Neural cell (in vitro differentiated cells): ENCODE data around the gene NFIB. TPM values are rescaled to one million over a fixed set of nuclear protein-coding genes. Genes with fewer than 3 reads are reported as not detected.

ENCODE experiments used
- H2AFZ ChIP-seq: fragments of 200-600, 300-800 bp; sonication (generic), shearing (Covaris generic); 2 replicates; pipeline ENCODE4 v1.6.0; 2014; ENCODE audit warnings: low read depth, mild to moderate bottlenecking, antibody characterized with exemption, low read length, moderate library complexity
- H3F3A ChIP-seq: fragments of 200-600 bp; shearing (Covaris generic); 2 replicates; pipeline ENCODE4 v1.6.1; 2016; ENCODE audit warnings: mild to moderate bottlenecking, moderate library complexity, mixed read lengths, antibody characterized with exemption, low read length; ENCODE audit not compliant: insufficient read depth, poor library complexity, severe bottlenecking
- H3K27ac ChIP-seq: fragments of 200-600, 300-800 bp; sonication (generic), shearing (Covaris generic); 2 replicates; pipeline ENCODE4 v1.5.1; 2014; ENCODE audit warnings: mild to moderate bottlenecking, low read length, moderate library complexity
- H3K27me3 ChIP-seq: fragments of 300-800, 200-600 bp; sonication (generic), shearing (Covaris generic); 2 replicates; pipeline ENCODE4 v1.6.0; 2014; ENCODE audit warnings: mild to moderate bottlenecking, low read depth, low read length, moderate library complexity; ENCODE audit not compliant: insufficient read depth
- H3K36me3 ChIP-seq: fragments of 300-800, 200-600 bp; sonication (generic), shearing (Covaris generic); 2 replicates; pipeline ENCODE4 v1.5.1; 2014; ENCODE audit warnings: mild to moderate bottlenecking, antibody characterized with exemption, low read length, moderate library complexity; ENCODE audit not compliant: insufficient read depth
- H3K4me2 ChIP-seq: fragments of 300-800, 200-600 bp; sonication (generic), shearing (Covaris generic); 2 replicates; pipeline ENCODE4 v1.6.0; 2014; ENCODE audit warnings: mild to moderate bottlenecking, low read length
- H3K4me3 ChIP-seq: fragments of 300-800, 200-600 bp; sonication (generic), shearing (Covaris generic); 2 replicates; pipeline ENCODE4 v1.5.1; 2014; ENCODE audit warnings: mild to moderate bottlenecking, low read length, moderate library complexity
- H3K79me2 ChIP-seq: fragments of 200-600 bp; shearing (Covaris generic); replicated peaks from 2 replicates; pipeline ENCODE4 v1.6.0; 2014; ENCODE audit warnings: mild to moderate bottlenecking, low read length, moderate library complexity; ENCODE audit not compliant: insufficient read depth
- H3K9ac ChIP-seq: fragments of 300-800, 200-600 bp; sonication (generic), shearing (Covaris generic); 2 replicates; pipeline ENCODE4 v1.6.1; 2016; ENCODE audit warnings: mild to moderate bottlenecking, low read length, mixed read lengths
- H3K9me2 ChIP-seq: fragments of 200-600 bp; shearing (Covaris generic); 2 replicates; pipeline ENCODE4 v1.6.1; 2016; ENCODE audit warnings: mild to moderate bottlenecking, low read length, mixed read lengths; ENCODE audit not compliant: insufficient read depth
- H3K9me3 ChIP-seq: fragments of 200-600, 300-800 bp; sonication (generic), shearing (Covaris generic); 2 replicates; pipeline ENCODE4 v1.6.1; 2016; ENCODE audit warnings: mild to moderate bottlenecking, mixed run types, low read length, moderate library complexity, mixed read lengths
- H4K20me1 ChIP-seq: fragments of 200-600 bp; shearing (Covaris generic); 2 replicates; pipeline ENCODE4 v1.6.1; 2016; ENCODE audit warnings: mild to moderate bottlenecking, mixed run types; ENCODE audit not compliant: insufficient read depth
- EP300 ChIP-seq: fragments of 450-650 bp; conservative IDR thresholded peaks from 2 replicates; pipeline ENCODE4 v1.6.1; 2014; ENCODE audit warnings: antibody characterized with exemption, mild to moderate bottlenecking, moderate library complexity; ENCODE audit not compliant: poor library complexity, severe bottlenecking
- EZH2 ChIP-seq: fragments of 200-600, 300-800 bp; shearing (Covaris generic), sonication (generic); IDR thresholded peaks from 2 replicates; pipeline ENCODE4 v1.6.1; 2014; ENCODE audit warnings: antibody characterized with exemption, low read length, borderline replicate concordance, mild to moderate bottlenecking; ENCODE audit not compliant: insufficient read depth, poor library complexity, severe bottlenecking
- MXI1 ChIP-seq: fragments of 450-650 bp; conservative IDR thresholded peaks from 2 replicates; pipeline ENCODE4 v1.6.1; 2014; ENCODE audit warnings: antibody characterized with exemption, mild to moderate bottlenecking; ENCODE audit not compliant: poor library complexity, severe bottlenecking
- POLR2AphosphoS5 ChIP-seq: IDR thresholded peaks from 2 replicates; pipeline ENCODE4 v1.6.1; 2012
- RAD21 ChIP-seq: fragments of 450-650 bp; conservative IDR thresholded peaks from 2 replicates; pipeline ENCODE4 v1.6.1; 2014; ENCODE audit warnings: antibody characterized with exemption, mild to moderate bottlenecking, moderate library complexity
- SMC3 ChIP-seq: fragments of 450-650 bp; conservative IDR thresholded peaks from 2 replicates; pipeline ENCODE4 v1.6.1; 2014; ENCODE audit warnings: antibody characterized with exemption, mild to moderate bottlenecking, moderate library complexity; ENCODE audit not compliant: poor library complexity
- TAF1 ChIP-seq: IDR thresholded peaks from 2 replicates; pipeline ENCODE4 v1.6.1; 2012; ENCODE audit warnings: low read depth
- polyA plus RNA-seq: library from polyadenylated mRNA; depleted of rRNA; stranded (reverse); fragments of >200 nt; gene quantifications from 2 replicates; pipeline ENCODE4 v1.2.3, GENCODE V29; 2014
- TF ChIP-seq, protein P1 (sequence below): fragments of 450-650 bp; IDR thresholded peaks from 2 replicates; pipeline ENCODE4 v1.5.1; 2014; ENCODE audit warnings: antibody characterized with exemption, mild to moderate bottlenecking, moderate library complexity; ENCODE audit not compliant: poor library complexity, severe bottlenecking
- TF ChIP-seq, protein P2 (sequence below): IDR thresholded peaks from 2 replicates; pipeline ENCODE4 v1.6.1; 2012; ENCODE audit warnings: borderline replicate concordance

The NFIB gene
- polyA plus RNA-seq, 1 donor from 2014 or later, result 0.73 TPM

DNA sequence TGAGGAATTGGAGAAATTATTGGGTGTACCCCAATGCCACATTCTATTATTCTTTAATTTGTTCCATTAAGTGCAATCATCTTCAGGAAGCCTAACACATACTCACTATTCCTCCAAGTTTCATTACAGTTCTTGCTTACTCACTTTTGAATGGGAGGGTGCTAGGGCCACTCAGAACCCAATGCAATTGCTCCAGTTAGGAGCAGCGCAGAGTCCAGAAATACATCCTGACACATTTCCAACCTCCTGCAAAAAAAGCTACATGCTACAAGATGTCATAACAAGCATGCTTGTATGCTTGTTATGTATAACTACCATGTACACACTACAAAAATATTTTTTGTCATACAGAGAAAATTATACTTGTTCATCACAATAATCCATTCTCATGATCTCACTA is 27.8 kb downstream of the NFIB start:
- Histone ChIP-seq H3K9me2 (no peaks in the 10 kb centered on the region), H3K4me2 (no peak overlapping the region), H3K27ac (no peak overlapping the region), H3K9me3 (no peaks in the 10 kb centered on the region), H4K20me1 (no peaks in the 10 kb centered on the region), H3K36me3 (no peaks in the 10 kb centered on the region), H2AFZ (no peak overlapping the region), H3K9ac (no peak overlapping the region), H3F3A (no peaks in the 10 kb centered on the region), H3K27me3 (no peaks in the 10 kb centered on the region), H3K4me3 (no peak overlapping the region), H3K79me2 (no peaks in the 10 kb centered on the region)
- TF ChIP-seq MXI1, result no peak

DNA sequence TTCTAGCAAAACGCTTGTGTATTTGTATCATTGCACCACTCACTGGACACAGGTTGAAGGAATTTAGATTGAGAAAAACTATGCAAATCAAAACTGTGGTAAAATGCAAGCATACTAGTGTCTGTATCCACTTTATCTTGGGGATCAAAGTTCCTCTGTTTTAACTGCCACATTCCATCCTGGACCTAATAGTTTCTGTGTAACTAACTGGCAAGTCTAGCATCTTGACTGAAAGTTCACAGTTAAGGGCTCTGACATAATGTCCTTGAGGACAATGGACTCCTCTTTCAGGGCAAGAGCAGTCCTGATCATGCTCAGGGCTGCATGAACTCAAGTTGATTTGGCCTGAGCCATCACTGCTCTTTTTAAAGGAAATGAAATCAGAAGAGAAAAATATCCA is 30.7 kb downstream of the NFIB start:
- H4K20me1 ChIP-seq, result no peaks in the 10 kb centered on the region
- H3K9me2 ChIP-seq, result no peaks in the 10 kb centered on the region
- H3K9me3 ChIP-seq, result no peaks in the 10 kb centered on the region
- H3K36me3 ChIP-seq, result no peaks in the 10 kb centered on the region
- no peak overlapping the region for H3K9ac ChIP-seq
- H3F3A ChIP-seq, result no peaks in the 10 kb centered on the region
- no peaks in the 10 kb centered on the region for H3K27me3 ChIP-seq
- no peak overlapping the region for H3K27ac ChIP-seq
- no peak overlapping the region for H3K4me3 ChIP-seq
- H3K4me2 ChIP-seq, result no peak overlapping the region
- H3K79me2 ChIP-seq, result no peaks in the 10 kb centered on the region
- TF ChIP-seq, protein P1, sequence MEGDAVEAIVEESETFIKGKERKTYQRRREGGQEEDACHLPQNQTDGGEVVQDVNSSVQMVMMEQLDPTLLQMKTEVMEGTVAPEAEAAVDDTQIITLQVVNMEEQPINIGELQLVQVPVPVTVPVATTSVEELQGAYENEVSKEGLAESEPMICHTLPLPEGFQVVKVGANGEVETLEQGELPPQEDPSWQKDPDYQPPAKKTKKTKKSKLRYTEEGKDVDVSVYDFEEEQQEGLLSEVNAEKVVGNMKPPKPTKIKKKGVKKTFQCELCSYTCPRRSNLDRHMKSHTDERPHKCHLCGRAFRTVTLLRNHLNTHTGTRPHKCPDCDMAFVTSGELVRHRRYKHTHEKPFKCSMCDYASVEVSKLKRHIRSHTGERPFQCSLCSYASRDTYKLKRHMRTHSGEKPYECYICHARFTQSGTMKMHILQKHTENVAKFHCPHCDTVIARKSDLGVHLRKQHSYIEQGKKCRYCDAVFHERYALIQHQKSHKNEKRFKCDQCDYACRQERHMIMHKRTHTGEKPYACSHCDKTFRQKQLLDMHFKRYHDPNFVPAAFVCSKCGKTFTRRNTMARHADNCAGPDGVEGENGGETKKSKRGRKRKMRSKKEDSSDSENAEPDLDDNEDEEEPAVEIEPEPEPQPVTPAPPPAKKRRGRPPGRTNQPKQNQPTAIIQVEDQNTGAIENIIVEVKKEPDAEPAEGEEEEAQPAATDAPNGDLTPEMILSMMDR, result no peak
- TF ChIP-seq SMC3, result no peak
- no peak for TF ChIP-seq EP300
- no peak for TF ChIP-seq TAF1
- TF ChIP-seq RAD21, result no peak
- TF ChIP-seq, protein P2, sequence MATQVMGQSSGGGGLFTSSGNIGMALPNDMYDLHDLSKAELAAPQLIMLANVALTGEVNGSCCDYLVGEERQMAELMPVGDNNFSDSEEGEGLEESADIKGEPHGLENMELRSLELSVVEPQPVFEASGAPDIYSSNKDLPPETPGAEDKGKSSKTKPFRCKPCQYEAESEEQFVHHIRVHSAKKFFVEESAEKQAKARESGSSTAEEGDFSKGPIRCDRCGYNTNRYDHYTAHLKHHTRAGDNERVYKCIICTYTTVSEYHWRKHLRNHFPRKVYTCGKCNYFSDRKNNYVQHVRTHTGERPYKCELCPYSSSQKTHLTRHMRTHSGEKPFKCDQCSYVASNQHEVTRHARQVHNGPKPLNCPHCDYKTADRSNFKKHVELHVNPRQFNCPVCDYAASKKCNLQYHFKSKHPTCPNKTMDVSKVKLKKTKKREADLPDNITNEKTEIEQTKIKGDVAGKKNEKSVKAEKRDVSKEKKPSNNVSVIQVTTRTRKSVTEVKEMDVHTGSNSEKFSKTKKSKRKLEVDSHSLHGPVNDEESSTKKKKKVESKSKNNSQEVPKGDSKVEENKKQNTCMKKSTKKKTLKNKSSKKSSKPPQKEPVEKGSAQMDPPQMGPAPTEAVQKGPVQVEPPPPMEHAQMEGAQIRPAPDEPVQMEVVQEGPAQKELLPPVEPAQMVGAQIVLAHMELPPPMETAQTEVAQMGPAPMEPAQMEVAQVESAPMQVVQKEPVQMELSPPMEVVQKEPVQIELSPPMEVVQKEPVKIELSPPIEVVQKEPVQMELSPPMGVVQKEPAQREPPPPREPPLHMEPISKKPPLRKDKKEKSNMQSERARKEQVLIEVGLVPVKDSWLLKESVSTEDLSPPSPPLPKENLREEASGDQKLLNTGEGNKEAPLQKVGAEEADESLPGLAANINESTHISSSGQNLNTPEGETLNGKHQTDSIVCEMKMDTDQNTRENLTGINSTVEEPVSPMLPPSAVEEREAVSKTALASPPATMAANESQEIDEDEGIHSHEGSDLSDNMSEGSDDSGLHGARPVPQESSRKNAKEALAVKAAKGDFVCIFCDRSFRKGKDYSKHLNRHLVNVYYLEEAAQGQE, result no peak
- TF ChIP-seq POLR2AphosphoS5, result no peak
- no peak for TF ChIP-seq EZH2
- no peak for TF ChIP-seq MXI1
- H2AFZ ChIP-seq, result no peak overlapping the region

DNA sequence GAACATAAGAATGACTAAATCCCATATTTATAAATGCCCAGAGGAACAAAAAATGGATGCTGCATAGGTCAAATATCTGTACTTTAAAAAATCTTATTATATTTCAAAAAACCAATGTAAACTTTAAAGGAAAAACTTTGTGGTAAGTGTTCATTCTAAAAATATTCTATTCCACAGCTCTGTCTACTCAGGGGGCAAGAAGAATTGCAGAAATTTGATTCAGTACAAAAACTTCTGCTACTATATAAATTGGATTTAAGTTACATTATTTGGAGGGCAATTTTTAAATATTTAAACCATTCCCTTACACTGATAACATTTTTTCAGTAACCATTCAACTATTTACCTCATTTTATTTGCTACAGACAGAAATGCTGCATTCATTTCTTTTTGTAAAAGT is 32.1 kb downstream of the NFIB start:
- Histone ChIP-seq H3K27me3 (no peaks in the 10 kb centered on the region), H3K4me2 (no peak overlapping the region), H3K36me3 (no peaks in the 10 kb centered on the region), H2AFZ (no peak overlapping the region), H3K9me3 (no peaks in the 10 kb centered on the region), H3K9ac (no peak overlapping the region), H3F3A (no peaks in the 10 kb centered on the region), H3K4me3 (no peak overlapping the region), H3K79me2 (no peaks in the 10 kb centered on the region), H4K20me1 (no peaks in the 10 kb centered on the region), H3K27ac (no peak overlapping the region), H3K9me2 (no peaks in the 10 kb centered on the region)
- TF ChIP-seq TAF1 (no peak), EZH2 (no peak), SMC3 (no peak), MXI1 (no peak), RAD21 (no peak), EP300 (no peak), POLR2AphosphoS5 (no peak)
- TF ChIP-seq, protein P2, result no peak
